NCI-H524 treated with DMSO at 0.1 percent for 48 hours (cell line): ENCODE data around the gene FAM20C.

Experiments
- DNase-seq: peaks from one replicate; lab custom pipeline; 2025; lab: John Stamatoyannopoulos, UW

The FAM20C gene

DNA sequence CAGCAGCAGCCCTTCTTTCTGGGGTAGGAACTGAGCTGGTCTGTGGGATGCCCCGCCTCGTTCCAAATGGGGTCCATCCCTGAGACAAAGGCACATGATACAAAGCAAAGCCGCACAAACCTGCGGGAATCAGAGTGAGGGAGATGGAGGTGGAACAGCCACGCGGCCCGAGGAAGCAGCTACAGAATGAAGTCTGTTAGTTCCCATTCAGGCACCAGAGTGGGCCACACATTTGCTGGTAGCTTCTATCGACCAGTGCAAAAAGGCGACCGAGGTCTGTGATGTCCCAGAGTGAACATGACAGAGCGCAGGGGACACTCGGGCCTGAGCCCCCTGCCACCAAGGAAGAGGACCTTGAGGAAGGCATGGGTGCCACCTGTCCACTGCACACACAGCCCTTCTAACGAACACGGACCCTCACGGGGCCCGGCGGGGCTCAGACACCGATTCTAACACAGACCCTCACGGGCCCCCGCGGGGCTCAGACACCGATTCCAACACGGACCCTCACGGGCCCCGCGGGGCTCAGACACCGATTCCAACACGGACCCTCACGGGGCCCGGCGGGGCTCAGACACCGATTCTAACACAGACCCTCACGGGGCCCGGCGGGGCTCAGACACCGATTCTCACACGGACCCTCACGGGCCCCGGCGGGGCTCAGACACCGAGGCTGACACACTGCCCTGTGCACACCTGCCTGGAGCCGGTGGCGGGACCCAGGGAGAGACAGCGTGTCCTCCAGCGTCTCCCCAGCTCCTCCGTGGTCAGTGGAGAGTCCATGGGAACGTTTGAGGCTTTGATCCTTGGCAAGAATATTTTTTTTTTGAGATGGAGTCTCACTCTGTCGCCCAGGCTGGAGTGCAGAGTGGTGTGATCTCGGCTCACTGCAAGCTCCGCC lies 32.8 kb upstream of the FAM20C start:
- no peak for DNase-seq

DNA sequence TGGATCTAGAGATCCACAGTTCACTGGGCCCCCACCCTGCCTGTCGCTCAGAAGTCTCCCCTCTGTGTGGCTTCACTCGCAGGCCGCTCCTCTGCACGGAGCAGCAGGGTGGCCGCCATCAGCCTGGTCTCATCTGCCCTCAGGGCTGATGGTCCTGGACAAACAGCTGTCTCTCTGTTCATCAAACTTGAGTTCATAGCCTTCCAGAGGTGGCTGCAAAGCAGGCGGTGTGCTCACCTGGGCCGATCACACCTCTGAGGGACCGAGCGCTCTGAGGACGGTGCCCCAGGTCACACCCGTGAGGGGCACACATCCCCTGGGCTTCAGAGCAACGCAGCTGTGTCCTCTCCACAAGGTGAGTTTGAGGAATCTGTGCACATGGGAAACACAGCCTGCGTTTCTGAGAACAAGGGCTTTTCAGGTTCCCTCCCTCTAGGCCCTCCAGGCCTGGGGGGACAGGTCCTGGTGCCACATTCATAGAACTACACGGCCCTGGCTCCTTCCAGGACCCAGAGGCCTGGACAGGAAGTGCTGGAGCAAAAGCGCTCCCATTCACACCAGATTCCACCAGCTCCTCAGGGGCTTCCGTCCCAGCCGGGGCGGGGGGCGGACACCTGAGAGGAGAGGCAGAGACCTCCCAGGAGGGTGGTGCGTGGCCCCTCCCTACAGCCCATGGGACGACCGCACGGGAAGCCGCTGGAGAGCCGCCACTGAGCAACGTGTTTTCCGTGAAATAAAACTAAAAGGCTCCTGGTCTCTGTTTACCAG lies 31.2 kb upstream of the FAM20C start:
- no peak for DNase-seq

DNA sequence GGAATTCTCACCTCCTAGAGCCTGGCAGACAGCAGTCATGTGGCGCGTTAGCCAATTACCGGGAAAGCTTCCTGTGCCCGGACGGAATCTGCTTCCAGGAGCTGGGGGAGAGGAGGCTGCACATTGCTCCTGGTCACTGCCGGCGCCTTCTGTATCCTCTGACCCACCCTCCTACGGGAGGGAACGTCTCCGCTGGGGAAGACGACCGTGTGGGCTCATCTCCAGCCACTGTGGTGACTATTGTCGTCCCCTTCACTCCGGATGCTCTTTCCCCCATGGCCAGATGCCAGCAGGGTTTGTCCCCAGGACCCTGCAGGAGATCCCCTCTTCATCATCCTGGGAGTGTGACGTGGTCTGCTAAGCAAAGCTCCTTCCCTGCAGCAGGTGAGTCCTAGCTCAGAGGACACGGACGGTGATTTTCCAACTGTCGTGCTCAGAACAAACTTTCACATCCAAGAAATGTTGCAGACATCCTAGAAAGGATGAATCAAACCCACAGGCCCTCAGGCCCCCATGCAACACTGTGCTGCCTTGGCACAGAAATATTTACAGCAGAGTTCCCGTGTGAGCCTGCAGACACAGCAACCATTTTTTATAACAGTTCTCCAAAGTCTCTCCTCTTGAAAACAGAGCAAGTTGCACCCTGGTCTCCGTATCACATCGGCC lies 29.6 kb upstream of the FAM20C start:
- DNase-seq = no peak

DNA sequence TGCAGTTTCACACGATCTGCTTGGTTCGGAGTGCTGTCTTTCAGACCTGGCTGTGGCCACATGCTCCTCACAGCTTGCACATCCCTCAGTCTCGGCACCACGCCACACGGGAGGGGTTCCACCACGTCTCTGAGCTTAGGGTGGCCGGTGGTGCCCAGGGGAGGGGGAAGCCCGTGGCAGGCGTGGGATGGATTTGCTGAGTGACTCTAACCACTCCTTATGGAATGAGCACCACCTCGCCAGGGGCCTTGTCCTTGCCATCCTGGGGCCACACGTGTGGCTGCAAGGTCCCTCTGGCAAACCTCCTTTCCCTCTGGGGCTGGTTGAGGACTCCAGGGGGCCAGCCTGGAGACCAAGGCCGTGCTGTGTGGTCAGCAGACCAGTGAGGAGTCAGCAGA lies 29.1 kb upstream of the FAM20C start:
- DNase-seq = no peak

DNA sequence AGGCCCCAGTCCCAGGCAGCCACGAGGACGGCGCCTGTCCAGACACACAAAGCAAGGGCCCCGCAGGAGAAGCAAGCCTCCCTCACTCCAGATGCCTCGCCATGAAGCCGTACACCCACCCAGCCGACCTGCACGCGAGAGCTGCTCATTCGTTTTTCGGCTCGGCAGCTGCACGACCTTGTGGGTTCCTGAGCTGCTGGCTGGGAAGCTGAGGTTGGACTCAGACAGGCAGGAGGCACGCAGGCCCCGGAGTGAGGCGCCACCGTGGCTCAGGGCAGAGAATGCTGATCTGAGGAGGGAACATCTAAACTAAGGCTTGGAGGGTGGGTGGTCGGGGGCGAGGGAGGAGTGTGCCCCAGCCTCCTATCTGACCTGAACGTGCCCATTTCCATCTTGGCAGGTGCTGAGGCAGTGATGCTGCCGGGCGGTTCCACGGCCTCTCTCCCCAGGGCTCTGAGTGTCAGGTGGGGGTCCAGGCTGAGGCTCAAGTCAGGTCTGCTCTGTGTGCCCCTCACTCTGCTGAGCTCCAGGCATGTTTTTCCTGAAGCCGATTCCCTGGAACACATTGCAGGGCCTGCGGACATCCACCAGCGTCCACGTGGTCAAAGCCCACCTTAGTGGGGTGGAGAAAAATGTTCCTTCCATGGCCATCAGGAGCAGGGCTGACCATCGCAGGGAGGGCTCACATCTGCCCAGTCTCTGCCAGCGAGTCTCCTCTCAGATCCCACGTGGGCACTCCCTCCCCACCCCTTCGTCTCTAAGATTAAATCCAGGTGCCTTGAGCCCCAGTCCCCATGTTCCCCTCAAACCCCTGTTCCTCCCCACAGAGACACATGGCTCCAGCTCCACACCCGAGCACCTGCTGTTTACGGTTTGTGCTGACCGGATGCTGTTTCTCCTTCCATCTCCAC lies 28.1 kb upstream of the FAM20C start:
- no peak for DNase-seq

DNA sequence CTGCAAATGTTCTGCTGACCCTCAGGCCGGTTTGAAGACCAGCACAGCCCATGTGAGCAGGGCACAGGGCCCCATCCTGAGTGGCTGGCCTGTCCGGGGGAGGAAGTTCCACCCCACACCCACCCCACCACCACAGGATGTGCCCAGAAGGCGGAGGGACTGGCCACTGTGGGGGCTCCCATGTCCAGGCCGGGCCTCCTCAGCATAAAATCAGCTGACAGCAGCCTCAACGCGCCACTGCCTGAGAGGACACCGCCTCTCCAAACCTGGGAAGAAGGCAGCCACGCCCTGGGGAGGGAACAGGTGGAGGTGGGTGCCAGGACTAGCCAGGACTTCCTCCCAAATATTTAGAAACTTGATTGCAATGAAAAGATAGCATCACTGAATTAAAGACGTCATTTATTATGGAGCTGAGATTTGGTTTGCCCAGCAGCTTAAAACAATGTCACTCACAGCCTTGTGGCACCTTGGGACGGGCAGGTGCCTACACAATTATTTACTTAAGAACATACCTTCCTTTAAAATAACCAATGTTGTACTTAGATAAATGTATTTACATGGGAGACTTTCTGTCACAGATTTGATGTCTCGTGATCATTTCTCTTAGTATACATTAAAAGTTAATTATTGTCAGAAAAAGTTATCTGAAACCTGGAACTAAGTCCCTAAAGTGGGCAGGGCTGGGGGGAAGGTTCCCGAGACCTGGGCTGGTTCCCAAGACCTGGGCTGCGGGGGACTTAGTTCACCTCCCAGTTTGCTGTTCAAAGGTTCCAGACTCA lies 27.3 kb upstream of the FAM20C start:
- DNase-seq = no peak

DNA sequence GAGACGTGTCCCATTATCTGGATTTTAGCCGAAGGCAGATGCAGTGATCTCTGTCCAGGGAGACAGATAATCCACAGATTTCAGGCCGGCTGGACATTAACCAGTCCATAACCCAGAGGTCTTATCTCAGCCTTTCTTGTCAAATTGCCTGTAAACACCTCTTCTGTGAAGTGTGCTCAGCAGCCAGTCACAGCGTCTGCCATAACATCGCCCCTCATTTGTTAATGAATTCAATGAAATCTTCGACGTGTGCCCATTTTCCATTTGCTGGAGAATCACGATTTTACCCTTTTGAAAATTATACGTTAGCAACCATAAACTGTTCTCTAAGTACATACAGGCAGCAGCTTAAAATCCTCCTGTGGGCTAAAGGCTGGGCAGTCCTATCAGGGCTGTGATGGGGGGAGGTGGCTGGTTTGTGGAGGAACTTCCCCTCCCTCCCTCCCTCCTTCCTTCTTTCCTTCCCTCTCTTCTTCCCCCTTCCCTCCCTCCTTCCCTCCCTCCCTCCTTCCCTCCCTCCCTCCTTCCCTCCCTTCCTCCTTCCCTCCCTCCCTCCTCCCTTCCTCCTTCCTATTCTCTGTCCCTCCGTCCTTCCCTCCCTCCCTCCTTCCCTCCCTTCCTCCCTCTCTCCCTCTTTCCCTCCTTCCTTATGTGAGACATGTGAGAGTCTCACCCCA lies 26.6 kb upstream of the FAM20C start:
- DNase-seq = no peak

DNA sequence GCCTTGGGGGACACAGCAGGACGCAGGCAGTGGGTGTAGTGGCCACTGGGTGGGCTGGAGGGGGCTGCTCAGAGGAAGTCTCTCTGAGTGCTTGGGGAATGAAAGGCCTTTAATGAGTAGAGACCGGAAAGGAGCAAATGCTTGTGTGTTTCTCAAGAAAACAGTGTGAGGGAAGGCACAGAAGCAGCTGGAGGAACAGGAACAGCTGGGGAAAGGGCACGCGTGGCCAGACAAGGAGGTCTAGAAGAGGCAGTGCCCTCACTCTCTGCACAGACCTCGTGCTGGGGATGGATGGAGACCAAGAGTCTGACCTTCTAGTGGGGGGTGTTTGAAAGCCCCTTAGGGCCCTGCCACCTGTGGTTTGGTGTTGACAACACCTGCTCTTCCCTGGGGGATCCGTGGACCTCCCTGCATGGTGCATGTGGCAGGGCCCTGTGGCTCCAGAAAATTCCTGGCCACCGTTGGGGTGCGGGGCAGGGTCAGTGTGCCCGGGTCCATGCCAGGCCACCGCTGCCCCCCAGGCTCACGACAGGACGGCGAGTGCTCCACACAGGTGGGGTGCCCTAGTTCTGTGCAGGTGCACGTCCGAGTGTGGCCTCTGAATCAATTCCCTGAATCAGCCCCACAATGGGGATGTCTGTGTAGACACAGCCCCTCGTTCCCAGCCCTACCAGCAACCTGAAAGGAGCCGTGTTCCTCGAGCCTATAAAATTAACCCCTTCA lies 25.9 kb upstream of the FAM20C start:
- DNase-seq = no peak

DNA sequence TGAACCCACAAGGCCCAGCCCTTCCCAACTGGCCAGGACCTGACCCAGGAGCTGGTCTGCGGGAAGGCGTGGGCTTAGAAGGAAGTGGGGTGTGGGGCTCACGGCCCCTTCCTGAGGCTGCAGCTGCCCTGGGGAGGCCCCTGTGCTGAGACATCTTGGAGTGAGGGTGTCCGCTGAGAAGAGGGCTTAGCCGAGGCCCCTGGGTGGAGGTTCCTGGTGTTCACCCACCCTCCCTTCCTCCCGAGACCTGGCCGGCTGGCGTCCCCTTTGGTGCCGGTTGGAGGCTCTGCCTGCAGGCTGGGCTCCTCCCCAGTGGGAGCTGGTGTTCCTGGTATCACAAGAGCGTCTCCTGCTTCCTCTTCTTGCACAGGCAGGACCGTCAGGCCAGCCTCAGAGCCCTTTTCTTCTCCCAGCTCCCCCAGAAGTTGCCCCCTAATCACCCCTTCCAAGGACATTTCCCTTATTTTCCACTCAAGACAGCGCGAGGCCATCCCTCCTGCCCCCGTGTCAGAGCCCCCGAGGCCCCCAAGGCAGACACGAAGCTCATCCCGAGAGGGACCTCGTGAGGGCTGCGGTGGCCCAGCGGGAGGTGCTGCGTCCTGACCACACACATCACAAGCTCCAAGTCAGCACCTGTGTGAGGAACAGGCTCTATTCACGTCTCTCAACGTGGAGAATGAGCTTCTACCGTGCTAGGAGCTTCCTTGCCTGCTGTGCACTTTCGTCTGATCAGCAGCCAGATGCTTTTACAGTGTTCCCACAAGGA lies 25.1 kb upstream of the FAM20C start:
- no peak for DNase-seq

DNA sequence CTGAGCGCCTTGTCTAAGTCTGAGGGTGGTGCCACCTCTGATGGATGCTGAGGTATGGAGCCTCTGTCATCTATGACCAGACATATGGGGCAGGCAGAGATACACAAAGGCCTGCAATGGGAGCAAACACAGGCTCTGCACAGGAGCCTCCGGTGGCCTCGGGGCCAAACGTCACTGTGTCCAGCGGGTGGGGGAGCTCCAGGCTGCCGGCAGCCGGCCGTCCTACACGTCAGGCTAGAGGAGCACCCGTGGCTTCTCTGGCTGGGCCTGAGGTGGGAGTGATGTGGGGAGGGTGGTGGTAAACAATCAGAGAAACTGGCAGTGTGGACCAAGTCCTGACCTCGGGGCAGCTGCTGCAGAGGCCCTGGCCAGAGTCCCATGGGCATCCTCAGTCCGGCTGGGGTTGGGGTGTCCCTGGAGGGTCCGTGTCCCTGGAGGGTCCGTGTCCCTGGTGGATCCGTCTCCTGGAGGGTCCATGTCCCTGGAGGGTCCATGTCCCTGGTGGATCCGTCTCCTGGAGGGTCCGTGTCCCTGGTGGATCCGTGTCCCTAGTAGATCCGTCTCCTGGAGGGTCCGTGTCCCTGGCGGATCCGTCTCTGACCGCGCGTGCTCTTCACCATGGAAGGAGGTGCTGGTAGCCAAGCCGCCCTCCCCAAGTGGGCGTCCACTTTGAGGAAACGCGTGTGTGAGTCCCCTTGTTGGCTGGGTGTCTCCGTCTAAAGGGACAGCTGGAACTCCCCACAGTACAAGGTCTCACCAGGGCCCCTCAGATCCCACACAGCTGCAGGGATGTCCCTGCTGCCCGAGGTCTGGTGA lies 24.2 kb upstream of the FAM20C start:
- DNase-seq = no peak

DNA sequence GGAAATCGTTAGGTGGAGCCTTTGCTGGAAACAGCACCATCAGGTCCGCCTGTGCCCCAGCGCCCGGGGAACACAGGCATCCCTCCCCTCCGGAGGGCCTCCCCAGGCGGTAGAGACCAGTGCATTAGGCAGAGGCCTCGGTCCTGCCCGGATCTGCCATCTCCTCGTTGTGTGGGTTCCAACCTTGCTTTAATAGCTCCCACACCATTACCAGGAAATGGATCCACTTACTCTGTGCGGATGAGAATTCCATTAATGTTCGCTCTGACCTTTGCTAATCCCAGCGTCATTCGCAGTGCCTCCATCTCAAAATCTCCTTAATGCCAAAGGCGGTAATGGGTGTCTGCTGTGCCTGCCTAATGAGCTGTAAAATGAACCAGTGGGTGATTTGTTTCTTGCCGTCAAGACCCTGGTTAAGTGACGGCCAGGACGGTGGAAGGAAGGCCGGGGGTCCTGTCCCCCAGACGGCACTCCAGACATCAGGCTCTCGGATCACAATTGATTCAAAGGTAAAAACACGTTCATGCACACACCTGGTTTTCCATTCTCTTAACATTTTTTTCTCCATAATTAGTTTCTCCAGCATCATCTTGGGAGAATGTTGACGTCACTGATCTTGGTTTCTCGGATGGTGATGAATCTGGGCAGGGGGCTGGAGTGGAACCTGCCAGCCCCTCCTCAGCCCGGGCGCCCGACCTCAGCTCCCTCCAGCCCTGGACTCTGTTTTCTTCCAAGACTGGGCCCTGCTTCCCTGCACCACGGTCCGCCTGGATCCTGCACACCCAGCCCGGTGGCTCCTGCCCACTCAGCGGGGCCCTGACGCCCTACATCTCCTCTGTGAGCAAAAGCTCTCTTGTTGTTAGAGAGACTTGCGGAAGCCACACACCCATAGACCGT lies 22.8 kb upstream of the FAM20C start:
- no peak for DNase-seq

DNA sequence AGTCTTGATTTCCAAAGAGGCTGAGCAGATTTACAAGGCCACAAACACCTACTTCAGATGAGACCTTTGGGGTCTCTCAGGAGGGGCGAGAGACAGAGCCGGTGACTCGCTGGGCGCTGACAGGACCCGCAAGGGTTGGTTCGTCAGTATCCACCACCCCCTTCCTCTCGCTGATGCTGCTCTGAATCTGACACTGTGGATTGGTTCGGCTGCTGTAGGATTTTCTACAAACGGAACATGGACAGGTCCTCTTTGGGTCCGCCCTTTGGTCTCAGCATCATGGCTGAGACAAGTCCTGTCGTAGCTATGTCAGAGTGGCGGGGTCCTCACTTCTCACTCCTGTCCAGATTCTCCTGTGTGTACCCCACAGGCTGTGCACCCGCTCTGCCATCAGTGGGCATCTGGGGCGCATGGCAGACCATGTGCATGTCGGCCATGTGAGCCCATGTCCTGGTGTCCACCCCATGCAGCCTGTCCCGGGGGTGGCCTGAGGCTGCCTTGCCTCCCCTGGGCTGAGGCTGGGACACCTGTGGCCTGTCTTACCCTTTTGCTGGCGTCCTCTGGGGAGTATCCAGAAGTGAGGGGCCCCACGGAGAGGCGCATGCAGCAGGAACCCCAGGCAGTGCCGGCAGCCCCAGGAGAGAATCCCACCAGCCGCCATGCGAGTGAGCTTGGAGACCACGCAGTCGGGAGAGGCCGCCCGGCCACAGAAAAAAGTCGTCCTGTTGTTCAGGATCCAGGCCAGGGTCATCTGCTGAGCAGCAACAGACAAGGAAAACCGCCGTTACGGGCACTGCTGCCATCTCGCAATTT lies 21.6 kb upstream of the FAM20C start:
- no peak for DNase-seq

DNA sequence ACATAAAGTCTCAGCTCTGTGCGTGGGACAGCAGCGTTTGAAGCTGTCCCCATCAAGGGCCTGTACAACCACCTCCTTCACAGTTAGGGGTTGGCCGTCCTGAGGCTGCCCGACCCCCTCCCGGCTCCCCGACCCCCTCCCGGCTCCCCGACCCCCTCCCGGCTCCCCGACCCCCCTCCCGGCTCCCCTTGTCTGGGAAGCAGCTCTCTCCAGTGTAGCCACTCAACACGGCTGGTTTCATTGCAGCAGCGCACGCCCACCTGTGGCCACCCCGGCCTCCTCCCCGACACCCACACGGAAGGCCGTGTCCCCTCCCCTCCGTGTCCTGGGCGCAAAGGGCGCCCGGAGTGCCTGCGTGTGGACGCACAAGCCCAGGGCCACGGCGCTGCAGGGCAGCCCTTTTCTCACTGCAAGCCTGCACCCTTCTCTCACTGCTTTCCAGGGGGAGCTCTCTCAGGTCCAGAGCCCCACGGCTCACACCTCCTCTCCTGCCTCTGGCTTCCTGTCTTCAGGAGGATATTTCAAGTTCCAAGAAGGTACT lies 20.9 kb upstream of the FAM20C start:
- no peak for DNase-seq

DNA sequence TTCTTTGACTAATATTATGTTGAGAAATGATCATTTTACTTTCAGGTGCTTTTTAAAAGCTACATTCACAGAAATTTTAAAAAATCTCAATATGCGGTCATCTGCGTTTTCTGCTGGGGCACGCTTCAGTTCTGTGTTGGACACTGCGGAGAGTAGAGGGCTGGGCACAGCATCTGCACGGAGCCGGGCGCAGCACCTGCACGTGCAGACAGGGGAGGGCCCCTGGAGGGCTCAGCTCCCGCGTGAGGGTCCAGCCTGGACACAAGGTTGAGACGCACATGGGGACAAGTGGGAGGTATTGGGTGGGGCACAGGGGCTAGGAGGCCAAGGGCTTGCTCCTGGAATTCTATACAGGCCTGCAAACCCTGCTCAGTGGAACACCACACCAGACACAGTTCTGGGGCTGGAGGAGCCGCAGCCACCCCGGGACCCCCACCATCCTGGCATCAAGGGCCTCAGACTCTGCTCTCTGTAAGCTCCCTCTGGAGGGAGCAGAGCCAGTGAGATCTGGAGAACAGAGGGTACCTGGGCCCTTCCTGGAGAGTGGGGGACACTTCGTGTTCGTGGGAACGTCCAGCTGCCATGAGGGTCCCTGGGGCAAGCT lies 20.4 kb upstream of the FAM20C start:
- no peak for DNase-seq

DNA sequence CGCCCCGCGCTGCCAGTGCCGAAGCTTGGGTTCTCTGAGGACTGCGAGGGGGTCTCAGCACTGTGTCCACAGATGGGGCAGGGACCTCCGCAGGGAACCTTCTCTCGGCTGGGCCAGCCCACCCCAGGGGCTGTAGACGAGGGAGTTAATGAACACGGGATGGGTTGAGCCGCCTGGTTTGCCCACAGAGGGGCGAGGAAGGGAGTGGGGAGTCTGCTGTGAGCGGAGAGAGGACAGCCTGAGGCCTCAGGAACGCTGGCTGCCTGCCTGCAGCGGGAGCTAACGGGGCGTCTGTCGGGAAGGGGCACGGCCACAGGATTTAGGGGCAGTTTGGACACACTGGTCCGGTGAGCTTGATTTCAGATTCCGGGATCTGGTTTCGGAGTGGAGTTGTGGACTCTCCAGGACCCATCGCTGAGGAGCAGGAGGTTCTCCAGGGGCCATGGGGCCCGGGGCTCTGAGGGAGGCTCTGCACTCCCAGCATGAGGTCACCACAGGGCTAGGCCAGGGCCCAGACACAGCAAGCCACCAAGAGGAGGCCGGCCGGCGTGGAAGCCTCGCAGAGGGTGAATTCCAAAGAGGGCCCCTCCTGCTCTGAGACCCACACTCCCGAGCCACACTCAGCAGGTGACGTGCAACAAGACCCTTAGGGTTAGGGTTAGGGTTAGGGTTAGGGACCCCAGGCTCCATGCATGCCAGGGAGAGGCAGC lies 19.0 kb upstream of the FAM20C start:
- DNase-seq = no peak
